HG03280 (cell line): ENCODE measurements around the gene CAPN11.
A peak's percentile ranks its signal among the peaks of the same experiment; 100 is the strongest.
"Not testable (repeated sequence)": the region's sequence is repeated elsewhere in the genome, so short reads cannot be mapped to it uniquely, and the experiment has no call there.

Experiments
- ATAC-seq: cut with Tn5 transposase; IDR thresholded peaks from one replicate; pipeline ENCODE4 v1.9.1; 2021; ENCODE audit warnings: mild to moderate bottlenecking, moderate library complexity; ENCODE audit not compliant: unreplicated experiment

The CAPN11 gene

GRCh38 chr6:44129841-44130322 is 28.7 kb upstream of the CAPN11 start:
- no peak for ATAC-seq

GRCh38 chr6:44131892-44132291 is 26.7 kb upstream of the CAPN11 start:
- ATAC-seq: no peak

- ATAC-seq: no peak
Observed at GRCh38 chr6:44132476-44132875, 26.1 kb upstream of the CAPN11 start.

GRCh38 chr6:44133003-44133931 is 25.4 kb upstream of the CAPN11 start:
- ATAC-seq: no peak

DNA sequence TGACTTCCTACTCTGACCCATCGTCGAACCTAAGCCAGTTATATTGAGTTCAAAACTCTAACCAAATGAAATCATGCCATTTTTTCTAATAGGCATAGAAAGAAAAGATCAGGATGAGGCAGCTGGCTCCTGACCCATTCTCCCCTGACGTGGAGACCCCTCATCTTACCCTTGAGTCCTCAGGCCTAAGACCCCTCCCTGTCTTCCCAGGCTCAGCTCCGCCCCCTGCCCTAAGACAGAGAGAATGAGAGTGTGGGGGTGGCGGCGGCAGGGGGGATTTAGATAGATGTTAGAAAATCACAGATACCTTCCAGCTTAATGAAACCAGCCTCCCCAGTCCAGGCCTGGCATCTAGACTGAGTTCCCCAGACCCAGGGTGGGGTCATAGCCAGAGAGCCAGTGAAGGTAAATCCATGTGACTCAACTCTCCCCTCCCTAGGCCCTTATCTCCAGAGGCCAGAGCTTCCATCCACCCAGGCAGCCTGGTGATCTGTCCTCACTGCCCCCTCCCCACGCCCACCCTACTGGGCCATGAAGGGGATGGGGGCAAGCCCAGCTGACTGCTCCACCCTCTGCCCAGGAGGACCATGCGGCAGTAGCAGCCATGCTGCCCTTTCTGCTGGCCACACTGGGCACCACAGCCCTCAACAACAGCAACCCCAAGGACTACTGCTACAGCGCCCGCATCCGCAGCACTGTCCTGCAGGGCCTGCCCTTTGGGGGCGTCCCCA is 24.5 kb upstream of the CAPN11 start:
- no peak for ATAC-seq

- ATAC-seq: no peak
Observed at GRCh38 chr6:44135173-44135758, 23.4 kb upstream of the CAPN11 start.

DNA sequence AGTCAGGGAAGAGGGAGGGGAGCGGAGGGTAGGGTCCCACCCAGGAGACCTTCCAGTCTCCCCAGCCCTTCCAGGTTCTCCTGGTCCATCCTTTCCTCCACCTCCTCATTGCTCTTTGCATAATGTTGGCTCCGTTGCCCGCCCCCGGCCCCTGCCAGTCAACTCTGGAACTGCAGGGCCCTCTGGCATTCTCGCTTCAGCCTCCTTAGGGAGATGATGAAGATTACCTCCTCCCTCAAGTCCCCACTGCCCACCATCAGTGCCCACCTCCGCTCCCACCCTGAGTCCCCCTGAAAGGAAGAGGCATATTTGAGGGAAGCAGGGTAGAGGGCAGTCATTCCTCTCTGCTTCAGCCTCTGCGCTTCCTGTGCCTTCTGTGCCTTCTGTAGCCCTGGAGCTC is 22.7 kb upstream of the CAPN11 start:
- no peak for ATAC-seq

GRCh38 chr6:44138717-44139350 is 19.8 kb upstream of the CAPN11 start:
- ATAC-seq: no peak

- no peak for ATAC-seq
Observed at GRCh38 chr6:44139351-44139743, 19.3 kb upstream of the CAPN11 start.

- no peak for ATAC-seq
Observed at GRCh38 chr6:44142835-44143234, 15.8 kb upstream of the CAPN11 start.

DNA sequence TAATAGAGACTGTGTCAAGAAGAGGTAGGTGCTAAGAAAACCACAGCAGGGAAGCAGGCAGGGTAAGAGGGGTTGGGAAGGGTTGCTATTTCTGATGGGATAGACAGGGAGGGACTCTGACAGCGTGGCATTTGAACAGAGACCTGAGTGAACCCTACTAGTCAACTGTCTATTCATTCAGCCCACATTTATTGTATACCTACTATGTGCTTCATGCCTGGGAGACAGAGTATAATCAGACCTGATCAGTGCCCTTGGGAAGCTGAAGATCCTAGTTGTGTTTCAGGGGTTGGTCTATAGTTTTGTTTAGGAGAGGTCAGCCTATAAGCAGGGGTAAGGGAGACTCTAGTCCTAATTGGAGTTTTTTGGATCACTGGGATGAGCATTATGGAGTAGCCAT is 14.9 kb upstream of the CAPN11 start:
- ATAC-seq: no peak

GRCh38 chr6:44144536-44144935 is 14.1 kb upstream of the CAPN11 start:
- not testable (repeated sequence) for ATAC-seq

- ATAC-seq: no peak
Observed at GRCh38 chr6:44145839-44146238, 12.8 kb upstream of the CAPN11 start.

- ATAC-seq: no peak
Observed at GRCh38 chr6:44146685-44147084, 11.9 kb upstream of the CAPN11 start.

GRCh38 chr6:44147256-44147655 is 11.4 kb upstream of the CAPN11 start:
- ATAC-seq: no peak

GRCh38 chr6:44148306-44148705 is 10.3 kb upstream of the CAPN11 start:
- no peak for ATAC-seq

GRCh38 chr6:44149369-44150012 is 9.1 kb upstream of the CAPN11 start:
- ATAC-seq: no peak

GRCh38 chr6:44150317-44150917 is 8.2 kb upstream of the CAPN11 start:
- ATAC-seq: no peak

GRCh38 chr6:44151348-44152108 is 7.1 kb upstream of the CAPN11 start:
- peak; percentile 73 for ATAC-seq

- no peak for ATAC-seq
Observed at GRCh38 chr6:44152109-44152461, 6.5 kb upstream of the CAPN11 start.
